NB4 (cell line): ENCODE measurements around the gene TMOD1.

ENCODE experiments used
- CTCF ChIP-seq: IDR thresholded peaks from one replicate; pipeline ENCODE4 v1.5.1; 2012; ENCODE audit warnings: low read depth, low read length
- MAX ChIP-seq: IDR thresholded peaks from 2 replicates; pipeline ENCODE4 v1.6.1; 2011; ENCODE audit warnings: low read depth, low read length
- MYC ChIP-seq: IDR thresholded peaks from 2 replicates; pipeline ENCODE4 v1.6.1; 2011; ENCODE audit warnings: low read depth, low read length
- POLR2A ChIP-seq: IDR thresholded peaks from 2 replicates; pipeline ENCODE4 v1.6.1; 2011; ENCODE audit warnings: mild to moderate bottlenecking; ENCODE audit not compliant: insufficient read length; ENCODE audit errors: extremely low read depth

DNA sequence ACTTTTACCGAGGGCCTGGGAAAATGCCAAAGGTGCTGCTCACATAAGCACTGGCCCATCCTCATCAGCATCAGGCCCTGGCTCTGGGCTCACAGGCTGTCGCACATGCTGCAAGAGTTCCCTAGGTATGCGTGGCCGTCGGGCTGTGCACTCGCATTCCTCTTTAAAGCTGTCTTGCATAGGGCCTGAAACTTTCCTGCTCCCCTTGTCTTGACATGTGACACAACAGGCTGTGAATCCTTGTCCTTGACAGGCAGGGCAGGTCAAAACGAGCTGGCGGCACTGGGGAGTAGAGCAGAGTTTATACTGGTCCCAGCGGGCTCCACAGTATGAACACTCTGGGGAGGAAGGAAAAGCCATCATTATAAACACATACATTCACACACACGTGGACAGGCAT lies 101.0 kb downstream of the TMOD1 start:
- TF ChIP-seq CTCF: no peak
- TF ChIP-seq POLR2A: no peak
- no peak for TF ChIP-seq MAX
- TF ChIP-seq MYC: no peak
